ENCODE results near the gene MPV17L2. TPM values are rescaled to one million over a fixed set of nuclear protein-coding genes. Genes with fewer than 3 reads are reported as not detected.
A peak's percentile ranks its signal among the peaks of the same experiment; 100 is the strongest.

The MPV17L2 gene
- total and polyA plus RNA-seq, 2 of the 4 experiments (the other 2 are of a cell fraction) = 7.2 to 19.5 TPM

GRCh38 chr19:18224525-18225354, 31.7 kb downstream of the MPV17L2 start (continued):
- TF ChIP-seq POLR2A (IDR thresholded peaks at IDR 0.05; ENCODE audit: low read depth, low read length) = no peak

- Histone ChIP-seq H2BK20ac (ENCODE audit: low read depth, low read length) (no peak overlapping the region), H2AK9ac (replicated peaks; ENCODE audit: low read depth, low read length, poor library complexity) (peak overlapping the region; percentile 7), H3K79me1 (ENCODE audit: low read depth in 1 of 2, low read length in 2 of 2) (no peaks in the 10 kb centered on the region), H4K5ac (ENCODE audit: low read depth, low read length) (no peak overlapping the region; the same call in 1 of the 2 replicates), H3K4ac (ENCODE audit: low read depth, low read length) (no peak overlapping the region), H3K23ac (ENCODE audit: low read depth, low read length) (no peak overlapping the region), H2BK5ac (ENCODE audit: low read depth, low read length, poor library complexity, severe bottlenecking) (no peak overlapping the region), H3K27ac (ENCODE audit: insufficient read depth, low read length) (no peak overlapping the region), H2BK15ac (ENCODE audit: low read depth, low read length) (no peak overlapping the region), H3K9me3 (ENCODE audit: control insufficient read depth, insufficient read depth, low read length) (no peaks in the 10 kb centered on the region), H4K8ac (ENCODE audit: low read depth in 2 of 2, low read length in 2 of 2) (no peak overlapping the region; a peak in 1 of 4 replicates), H4K91ac (ENCODE audit: insufficient read depth, low read depth, low read length) (no peak overlapping the region), H4K20me1 (ENCODE audit: insufficient read depth, low read length) (no peaks in the 10 kb centered on the region), H3K9me1 (ENCODE audit: insufficient read depth, low read length) (peaks cover 2% of the 10 kb centered on the region; the same call in 1 of the 2 replicates), H3K4me3 (ENCODE audit: insufficient read depth, low read depth, low read length) (no peak overlapping the region), H3K27me3 (ENCODE audit: control insufficient read depth, insufficient read depth, low read length) (peaks cover 6% of the 10 kb centered on the region; the same call in 1 of the 2 replicates), H2AK5ac (ENCODE audit: low read depth, low read length) (peak overlapping the region; percentile 20; the same call in 1 of the 2 replicates), H3K18ac (ENCODE audit: low read depth, low read length) (no peak overlapping the region), H3K56ac (ENCODE audit: extremely low read depth, insufficient read depth, low read length) (no peak overlapping the region), H2AFZ (replicated peaks; ENCODE audit: low read length, poor library complexity) (peak overlapping the region; percentile 96), H3K9ac (ENCODE audit: low read depth, low read length) (no peak overlapping the region), H3K4me1 (ENCODE audit: control insufficient read depth, insufficient read depth, low read length) (peaks cover 7% of the 10 kb centered on the region), H3K14ac (replicated peaks; ENCODE audit: low read depth, low read length) (no peak overlapping the region), H3K4me2 (ENCODE audit: low read depth, low read length) (no peak overlapping the region), H2BK120ac (ENCODE audit: low read depth, low read length) (no peak overlapping the region), H3K36me3 (ENCODE audit: control insufficient read depth, insufficient read depth, low read length) (no peaks in the 10 kb centered on the region)
- DNase-seq = no peak
- ChIA-PET POLR2A (ENCODE audit: unreplicated experiment) (no interaction called here), CTCF (no interaction called here)
- WGBS, 2 experiments (ENCODE audit: extremely low coverage in 2 of 2, insufficient read length in 1 of 2) = 24% methylated on average over 5 of the region's 16 CpGs; no CpG with 5 or more reads in 1 of the 2 experiments
- no peak for ATAC-seq (ENCODE audit: low read depth)
- intact Hi-C loops (cut with micrococcal nuclease) = no loop called here
- in situ Hi-C loops (cut with MboI; ENCODE audit: low sequenced_read_pairs) = no loop called here
- dilution Hi-C loops (cut with HindIII; ENCODE audit: low sequenced_read_pairs, unreplicated experiment) = no loop called here
- no TSS peak for BruUV-seq (replicated peaks)
- TF ChIP-seq SMC3 (IDR thresholded peaks at IDR 0.05; ENCODE audit: low read depth, low read length) (no peak), CHD1 (IDR thresholded peaks at IDR 0.05; ENCODE audit: low read depth, low read length) (no peak), NFE2L2 (IDR thresholded peaks at IDR 0.05; ENCODE audit: low read depth, low read length) (no peak), RFX5 (IDR thresholded peaks at IDR 0.05; ENCODE audit: low read depth, low read length) (no peak), ELK1 (IDR thresholded peaks at IDR 0.05; ENCODE audit: borderline replicate concordance, low read depth, low read length) (no peak), MAZ (IDR thresholded peaks at IDR 0.05; ENCODE audit: borderline replicate concordance, low read depth, low read length) (no peak), MXI1 (IDR thresholded peaks at IDR 0.05; ENCODE audit: borderline replicate concordance, low read depth, low read length) (no peak), USF2 (IDR thresholded peaks at IDR 0.05; ENCODE audit: low read depth, low read length) (no peak), RAD21 (IDR thresholded peaks at IDR 0.05; ENCODE audit: low read length) (no peak), MAFK (IDR thresholded peaks at IDR 0.05; ENCODE audit: low read depth, low read length) (no peak), CEBPB (IDR thresholded peaks at IDR 0.05; ENCODE audit: low read depth, low read length) (no peak), CTCF (conservative IDR thresholded peaks at IDR 0.05; ENCODE audit: low read depth, low read length) (no peak)
Observed at GRCh38 chr19:18225355-18225701, 32.3 kb downstream of the MPV17L2 start.

All from IMR-90 (cell line).